ENCODE measurements around the gene FCN2.

GRCh38 chr9:134863306-134863902 is 17.2 kb upstream of the FCN2 start:
- TF ChIP-seq CTCF (IDR thresholded peaks at IDR 0.05; ENCODE audit: low read length) (no peak), EZH2 (optimal IDR thresholded peaks at IDR 0.05; ENCODE audit: low read depth, low read length) (no peak), EZH2phosphoT487 (IDR thresholded peaks at IDR 0.05; ENCODE audit: low read length) (no peak)

Measured in MM.1S (cell line).